Inflammatory macrophage treated with lipopolysaccharide for 4 hours (primary cell): ENCODE measurements around the gene PATJ.
"Not testable (repeated sequence)": the region's sequence is repeated elsewhere in the genome, so short reads cannot be mapped to it uniquely, and the experiment has no call there.

Experiments
- DNase-seq: peaks from one replicate; pipeline ENCODE4 v3.0.0-alpha.2; 2020

The PATJ gene

GRCh38 chr1:62117018-62117750 lies 374.9 kb downstream of the PATJ start:
- DNase-seq, result no peak

GRCh38 chr1:62126579-62127290 lies 384.5 kb downstream of the PATJ start:
- no peak for DNase-seq

GRCh38 chr1:62128745-62129144 lies 386.5 kb downstream of the PATJ start:
- DNase-seq, result no peak

- peak; percentile 40 for DNase-seq
Observed at GRCh38 chr1:62131093-62131725, 388.9 kb downstream of the PATJ start.

- no peak for DNase-seq
Observed at GRCh38 chr1:62138029-62138428, 395.7 kb downstream of the PATJ start.

- DNase-seq, result no peak
Observed at GRCh38 chr1:62139410-62139809, 397.1 kb downstream of the PATJ start.

GRCh38 chr1:62140666-62141065 lies 398.4 kb downstream of the PATJ start:
- DNase-seq, result no peak

- no peak for DNase-seq
Observed at GRCh38 chr1:62142496-62142895, 400.2 kb downstream of the PATJ start.

- peak; percentile 42 for DNase-seq
Observed at GRCh38 chr1:62144238-62144831, 402.1 kb downstream of the PATJ start.

GRCh38 chr1:62159940-62160348 lies 417.7 kb downstream of the PATJ start:
- no peak for DNase-seq

- DNase-seq, result no peak
Observed at GRCh38 chr1:62161711-62162110, 419.4 kb downstream of the PATJ start.

GRCh38 chr1:62170380-62170779 lies 428.1 kb downstream of the PATJ start:
- not testable (repeated sequence) for DNase-seq

- peak; percentile 42 for DNase-seq
Observed at GRCh38 chr1:62175568-62176179, 433.4 kb downstream of the PATJ start.

- no peak for DNase-seq
Observed at GRCh38 chr1:62176597-62177312, 434.5 kb downstream of the PATJ start.

GRCh38 chr1:62177621-62178020 lies 435.3 kb downstream of the PATJ start:
- DNase-seq, result no peak

GRCh38 chr1:62178372-62178771 lies 436.1 kb downstream of the PATJ start:
- no peak for DNase-seq

GRCh38 chr1:62180054-62180453 lies 437.8 kb downstream of the PATJ start:
- not testable (repeated sequence) for DNase-seq

- no peak for DNase-seq
Observed at GRCh38 chr1:62180639-62181038, 438.4 kb downstream of the PATJ start.

- no peak for DNase-seq
Observed at GRCh38 chr1:62181532-62181931, 439.3 kb downstream of the PATJ start.

- DNase-seq, result not testable (repeated sequence)
Observed at GRCh38 chr1:62182157-62182556, 439.9 kb downstream of the PATJ start.

- DNase-seq, result not testable (repeated sequence)
Observed at GRCh38 chr1:62183164-62184020, 441.1 kb downstream of the PATJ start.
